ENCODE results near the gene ITM2A.

DNA sequence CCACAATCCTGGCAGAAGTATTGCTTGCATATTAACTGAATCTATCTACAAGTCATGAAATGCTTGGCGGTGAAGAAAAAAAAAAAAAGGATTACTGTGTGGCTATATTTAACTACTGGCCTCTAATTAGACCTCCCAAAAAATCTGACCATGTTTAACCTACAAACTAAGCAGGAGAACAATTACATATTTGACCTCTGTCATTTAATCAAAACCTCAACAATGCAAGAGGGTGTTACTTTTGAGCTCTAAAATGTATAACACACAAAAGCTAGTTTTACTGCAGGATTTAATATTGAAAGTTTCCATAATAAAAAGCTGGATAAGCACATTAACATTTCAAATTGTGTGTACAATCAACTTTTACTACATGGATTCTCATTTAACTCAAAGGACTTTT, 1.5 kb downstream of the ITM2A start:
- TF ChIP-seq, protein P1, sequence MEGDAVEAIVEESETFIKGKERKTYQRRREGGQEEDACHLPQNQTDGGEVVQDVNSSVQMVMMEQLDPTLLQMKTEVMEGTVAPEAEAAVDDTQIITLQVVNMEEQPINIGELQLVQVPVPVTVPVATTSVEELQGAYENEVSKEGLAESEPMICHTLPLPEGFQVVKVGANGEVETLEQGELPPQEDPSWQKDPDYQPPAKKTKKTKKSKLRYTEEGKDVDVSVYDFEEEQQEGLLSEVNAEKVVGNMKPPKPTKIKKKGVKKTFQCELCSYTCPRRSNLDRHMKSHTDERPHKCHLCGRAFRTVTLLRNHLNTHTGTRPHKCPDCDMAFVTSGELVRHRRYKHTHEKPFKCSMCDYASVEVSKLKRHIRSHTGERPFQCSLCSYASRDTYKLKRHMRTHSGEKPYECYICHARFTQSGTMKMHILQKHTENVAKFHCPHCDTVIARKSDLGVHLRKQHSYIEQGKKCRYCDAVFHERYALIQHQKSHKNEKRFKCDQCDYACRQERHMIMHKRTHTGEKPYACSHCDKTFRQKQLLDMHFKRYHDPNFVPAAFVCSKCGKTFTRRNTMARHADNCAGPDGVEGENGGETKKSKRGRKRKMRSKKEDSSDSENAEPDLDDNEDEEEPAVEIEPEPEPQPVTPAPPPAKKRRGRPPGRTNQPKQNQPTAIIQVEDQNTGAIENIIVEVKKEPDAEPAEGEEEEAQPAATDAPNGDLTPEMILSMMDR (IDR thresholded peaks at IDR 0.05; ENCODE audit: low read depth, low read length), result no peak
- no peak for TF ChIP-seq EZH2phosphoT487 (IDR thresholded peaks at IDR 0.05; ENCODE audit: low read depth)
